Measurements from ENCODE around the gene LRTM2. TPM values are rescaled to one million over a fixed set of nuclear protein-coding genes. Genes with fewer than 3 reads are reported as not detected.

Gene LRTM2
- total RNA-seq, 1 donor: not detected

DNA sequence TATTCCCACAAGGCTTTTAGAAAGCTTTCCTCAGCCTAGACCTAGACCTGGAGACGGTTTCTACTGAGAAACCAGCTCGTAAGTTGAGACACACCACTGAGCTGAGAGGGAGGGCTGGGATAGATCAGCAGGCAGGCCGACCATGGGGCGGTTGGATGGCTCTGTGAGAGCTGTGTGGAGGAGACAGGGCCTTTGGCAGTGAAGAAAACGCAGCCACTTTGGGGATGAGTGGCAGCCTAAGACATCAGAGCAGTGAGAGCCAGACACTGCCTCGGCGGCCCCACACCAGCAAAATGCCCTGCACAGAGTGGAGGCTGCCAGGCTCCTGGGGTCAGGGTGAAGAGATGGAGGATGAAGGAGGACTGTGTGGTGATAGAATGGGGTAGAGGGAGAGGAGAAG is 52.1 kb downstream of the LRTM2 start:
- H3K27me3 ChIP-seq (ENCODE audit: insufficient read depth, low read length): peaks cover 68% of the 10 kb centered on the region
- no peak overlapping the region for H3K4me3 ChIP-seq (ENCODE audit: insufficient read depth, low read length)
- H3K36me3 ChIP-seq (ENCODE audit: insufficient read depth, low read length): no peaks in the 10 kb centered on the region
- no peak for DNase-seq (ENCODE audit: insufficient read length, low spot score, missing footprints)
- no peak overlapping the region for H2AFZ ChIP-seq (ENCODE audit: low read length)
- no peaks in the 10 kb centered on the region for H3K79me2 ChIP-seq (ENCODE audit: insufficient read depth, low read length)
- H3K4me1 ChIP-seq (ENCODE audit: insufficient read depth, low read length): no peaks in the 10 kb centered on the region
- H3K4me2 ChIP-seq (ENCODE audit: insufficient read depth, low read length): no peak overlapping the region
- H3K9me3 ChIP-seq (ENCODE audit: low read depth, low read length): no peaks in the 10 kb centered on the region
- TF ChIP-seq, protein P1, sequence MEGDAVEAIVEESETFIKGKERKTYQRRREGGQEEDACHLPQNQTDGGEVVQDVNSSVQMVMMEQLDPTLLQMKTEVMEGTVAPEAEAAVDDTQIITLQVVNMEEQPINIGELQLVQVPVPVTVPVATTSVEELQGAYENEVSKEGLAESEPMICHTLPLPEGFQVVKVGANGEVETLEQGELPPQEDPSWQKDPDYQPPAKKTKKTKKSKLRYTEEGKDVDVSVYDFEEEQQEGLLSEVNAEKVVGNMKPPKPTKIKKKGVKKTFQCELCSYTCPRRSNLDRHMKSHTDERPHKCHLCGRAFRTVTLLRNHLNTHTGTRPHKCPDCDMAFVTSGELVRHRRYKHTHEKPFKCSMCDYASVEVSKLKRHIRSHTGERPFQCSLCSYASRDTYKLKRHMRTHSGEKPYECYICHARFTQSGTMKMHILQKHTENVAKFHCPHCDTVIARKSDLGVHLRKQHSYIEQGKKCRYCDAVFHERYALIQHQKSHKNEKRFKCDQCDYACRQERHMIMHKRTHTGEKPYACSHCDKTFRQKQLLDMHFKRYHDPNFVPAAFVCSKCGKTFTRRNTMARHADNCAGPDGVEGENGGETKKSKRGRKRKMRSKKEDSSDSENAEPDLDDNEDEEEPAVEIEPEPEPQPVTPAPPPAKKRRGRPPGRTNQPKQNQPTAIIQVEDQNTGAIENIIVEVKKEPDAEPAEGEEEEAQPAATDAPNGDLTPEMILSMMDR (IDR thresholded peaks at IDR 0.05; ENCODE audit: extremely low read depth, low read depth, low read length): no peak
- H4K20me1 ChIP-seq (ENCODE audit: insufficient read depth, low read length): no peaks in the 10 kb centered on the region
- H3K27ac ChIP-seq (ENCODE audit: low read depth, low read length): no peak overlapping the region

DNA sequence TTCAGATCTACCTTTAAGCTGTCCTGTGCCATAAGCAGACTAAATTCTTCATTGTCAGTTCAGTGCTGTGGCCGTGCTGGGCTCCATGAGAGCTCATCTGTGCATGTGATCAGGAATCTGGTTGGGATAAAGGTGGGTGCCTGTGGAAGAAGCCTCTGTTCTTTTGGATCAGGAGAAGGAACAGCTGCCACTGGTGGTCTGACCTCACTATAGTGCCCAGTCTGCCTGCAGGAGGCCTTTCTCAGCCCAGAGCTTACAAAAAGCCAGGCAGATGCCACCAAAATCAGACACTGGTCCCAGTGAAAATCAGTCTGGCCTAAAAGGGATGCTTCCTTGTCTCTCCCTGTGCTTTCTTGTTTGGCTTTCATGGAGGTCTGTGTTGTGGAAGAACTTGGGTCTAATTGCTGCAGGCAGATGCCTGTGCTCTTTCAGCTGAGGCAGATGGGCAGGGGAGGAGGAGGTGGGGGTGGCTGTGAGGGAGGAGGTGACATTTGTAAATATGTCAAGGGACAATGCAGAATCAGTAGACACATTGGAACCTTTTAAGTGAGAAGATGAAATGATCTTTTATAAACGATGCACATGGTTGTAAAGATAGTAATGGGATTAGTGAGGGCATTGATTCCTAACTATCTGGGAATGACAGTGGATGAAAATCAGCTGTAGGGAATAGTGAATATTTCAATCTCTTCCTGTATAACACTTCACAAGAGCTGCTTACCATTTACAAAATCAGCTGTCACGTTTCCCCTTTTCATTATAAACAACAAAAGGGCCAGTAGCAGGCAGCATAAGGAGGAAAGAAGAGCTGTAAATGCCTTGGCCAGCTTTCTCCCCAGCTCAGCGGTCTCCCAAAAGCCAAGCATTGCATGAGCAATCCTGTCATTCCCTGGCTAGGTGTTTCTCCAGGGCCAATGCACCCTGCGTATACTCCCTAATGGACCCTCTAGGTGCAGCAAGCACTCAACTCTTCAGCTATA is 53.5 kb downstream of the LRTM2 start:
- Histone ChIP-seq H3K4me3 (ENCODE audit: insufficient read depth, low read length) (no peak overlapping the region), H3K4me2 (ENCODE audit: insufficient read depth, low read length) (no peak overlapping the region), H2AFZ (ENCODE audit: low read length) (no peak overlapping the region), H3K4me1 (ENCODE audit: insufficient read depth, low read length) (no peaks in the 10 kb centered on the region), H3K79me2 (ENCODE audit: insufficient read depth, low read length) (no peaks in the 10 kb centered on the region), H3K36me3 (ENCODE audit: insufficient read depth, low read length) (no peaks in the 10 kb centered on the region), H3K27ac (ENCODE audit: low read depth, low read length) (no peak overlapping the region), H3K27me3 (ENCODE audit: insufficient read depth, low read length) (peaks cover 56% of the 10 kb centered on the region), H4K20me1 (ENCODE audit: insufficient read depth, low read length) (no peaks in the 10 kb centered on the region), H3K9me3 (ENCODE audit: low read depth, low read length) (no peaks in the 10 kb centered on the region)
- TF ChIP-seq, protein P1 (IDR thresholded peaks at IDR 0.05; ENCODE audit: extremely low read depth, low read depth, low read length): no peak
- DNase-seq (ENCODE audit: insufficient read length, low spot score, missing footprints): no peak

DNA sequence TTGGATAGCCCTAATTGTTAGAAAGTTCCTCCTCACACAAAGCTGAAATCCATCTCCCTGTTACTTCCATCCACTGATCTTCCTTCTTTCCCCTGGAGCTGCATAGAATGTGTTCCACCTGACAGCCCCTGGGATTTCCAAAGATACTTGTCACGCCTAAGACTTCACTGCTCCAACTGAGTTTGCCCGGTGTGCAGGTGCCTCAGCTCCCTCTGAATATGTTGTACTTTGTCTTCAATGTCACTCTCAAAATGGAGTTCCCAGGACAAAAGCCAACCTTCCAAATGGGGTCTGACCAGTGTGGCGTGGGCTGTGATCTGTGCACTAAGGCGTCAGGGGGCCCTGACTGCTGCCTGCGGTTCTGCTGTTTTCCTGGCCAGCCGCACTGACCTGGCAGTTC is 55.2 kb downstream of the LRTM2 start:
- Histone ChIP-seq H3K79me2 (ENCODE audit: insufficient read depth, low read length) (no peaks in the 10 kb centered on the region), H3K36me3 (ENCODE audit: insufficient read depth, low read length) (no peaks in the 10 kb centered on the region), H2AFZ (ENCODE audit: low read length) (no peak overlapping the region), H3K4me1 (ENCODE audit: insufficient read depth, low read length) (no peaks in the 10 kb centered on the region), H4K20me1 (ENCODE audit: insufficient read depth, low read length) (no peaks in the 10 kb centered on the region), H3K4me2 (ENCODE audit: insufficient read depth, low read length) (no peak overlapping the region), H3K27ac (ENCODE audit: low read depth, low read length) (no peak overlapping the region), H3K4me3 (ENCODE audit: insufficient read depth, low read length) (no peak overlapping the region), H3K9me3 (ENCODE audit: low read depth, low read length) (no peaks in the 10 kb centered on the region), H3K27me3 (ENCODE audit: insufficient read depth, low read length) (peaks cover 47% of the 10 kb centered on the region)
- TF ChIP-seq, protein P1 (IDR thresholded peaks at IDR 0.05; ENCODE audit: extremely low read depth, low read depth, low read length): no peak
- DNase-seq (ENCODE audit: insufficient read length, low spot score, missing footprints): no peak

DNA sequence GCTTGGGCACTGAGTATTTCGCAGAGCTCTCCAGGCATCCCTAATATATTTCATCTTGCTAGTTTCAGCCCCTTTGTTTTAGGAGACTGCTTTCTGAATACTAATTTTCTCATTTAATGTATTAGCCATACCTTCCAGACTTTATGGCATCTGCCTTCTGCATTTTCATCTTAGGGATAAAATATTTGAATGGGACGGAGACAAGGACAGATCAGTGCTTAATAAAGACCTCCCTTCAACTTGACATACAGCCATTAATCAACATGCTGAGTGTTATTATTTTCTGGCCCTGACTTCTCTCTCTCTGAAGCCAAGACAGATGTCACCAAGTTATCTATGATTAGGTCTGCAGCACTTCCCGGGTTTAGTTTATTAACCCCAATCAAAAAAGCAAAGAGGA is 55.7 kb downstream of the LRTM2 start:
- TF ChIP-seq, protein P1 (IDR thresholded peaks at IDR 0.05; ENCODE audit: extremely low read depth, low read depth, low read length): no peak
- Histone ChIP-seq H3K4me2 (ENCODE audit: insufficient read depth, low read length) (no peak overlapping the region), H3K27me3 (ENCODE audit: insufficient read depth, low read length) (peaks cover 50% of the 10 kb centered on the region), H3K79me2 (ENCODE audit: insufficient read depth, low read length) (no peaks in the 10 kb centered on the region), H3K4me1 (ENCODE audit: insufficient read depth, low read length) (no peaks in the 10 kb centered on the region), H3K36me3 (ENCODE audit: insufficient read depth, low read length) (no peaks in the 10 kb centered on the region), H3K4me3 (ENCODE audit: insufficient read depth, low read length) (no peak overlapping the region), H4K20me1 (ENCODE audit: insufficient read depth, low read length) (no peaks in the 10 kb centered on the region), H3K9me3 (ENCODE audit: low read depth, low read length) (no peaks in the 10 kb centered on the region), H3K27ac (ENCODE audit: low read depth, low read length) (no peak overlapping the region), H2AFZ (ENCODE audit: low read length) (no peak overlapping the region)
- no peak for DNase-seq (ENCODE audit: insufficient read length, low spot score, missing footprints)

Data from osteoblast (primary cell).